Testis (tissue), 3 donors: Measurements from ENCODE around the gene CALU. TPM values are rescaled to one million over a fixed set of nuclear protein-coding genes. Genes with fewer than 3 reads are reported as not detected.

Source experiments
- DNase-seq: peaks from one replicate; pipeline ENCODE4 v3.0.0-alpha.2; 2019
- H3K27ac ChIP-seq, 2 donors: fragments of 200-600 bp; sonication (generic); one replicate each; pipeline ENCODE4 v1.5.1; 2019
- H3K27me3 ChIP-seq: fragments of 200-600 bp; sonication (generic); one replicate; pipeline ENCODE4 v1.5.1; 2019
- H3K36me3 ChIP-seq: fragments of 200-600 bp; sonication (generic); one replicate; pipeline ENCODE4 v1.5.1; 2017; ENCODE audit warnings: low read depth; ENCODE audit errors: missing control alignments
- H3K4me1 ChIP-seq: fragments of 200-600 bp; sonication (generic); one replicate; pipeline ENCODE4 v1.5.1; 2019
- H3K4me3 ChIP-seq, 2 donors: fragments of 200-600 bp; sonication (generic); one replicate each; pipeline ENCODE4 v1.5.1; 2017 to 2019
- H3K9me3 ChIP-seq: fragments of 200-600 bp; sonication (generic); one replicate; pipeline ENCODE4 v1.5.1; 2017
- CTCF ChIP-seq, 3 experiments: fragments of 450-650 bp in 2 of 3; fragments of 200-600 bp in 1 of 3; sonication (generic) in 1 of 3; IDR thresholded peaks; one replicate each; pipeline ENCODE4 v1.5.1; 2016 to 2019; ENCODE audit warnings: antibody characterized with exemption in 3 of 3, mild to moderate bottlenecking in 2 of 3, moderate library complexity in 1 of 3
- POLR2A ChIP-seq: fragments of 450-650 bp; IDR thresholded peaks from one replicate; pipeline ENCODE4 v1.6.1; 2017; ENCODE audit warnings: antibody characterized with exemption, mild to moderate bottlenecking, moderate library complexity
- WGBS, 2 donors: methylation state at CpG; one replicate each; pipeline ENCODE4 v1.1.5; 2018; 5-methylcytosine and 5-hydroxymethylcytosine counted together
- intact Hi-C: fragments of 100-400 bp; cut with DNase I; formaldehyde crosslinking; loops from one replicate; pipeline ENCODE4 v1.15.1; 2023; ENCODE audit warnings: low total_unique reads
- polyA plus RNA-seq: library from polyadenylated mRNA; stranded (reverse); fragments of 350-450 nt; fragmentation: Illumina TruSeq; extraction: RNeasy Lipid Tissue Mini Kit (QIAGEN cat#74804); gene quantifications from one replicate; pipeline ENCODE4 v1.2.3, GENCODE V29; 2014; ENCODE audit warnings: low read depth, low replicate concordance; ENCODE audit not compliant: insufficient read depth
- total RNA-seq, 2 donors: library from RNA; depleted of rRNA; stranded (reverse); fragments of >200 nt; gene quantifications; one replicate each; pipeline ENCODE4 v1.2.3, GENCODE V29; 2016

The CALU gene
- total and polyA plus RNA-seq, 3 donors from 2014 or later: 63.2 to 81.4 (median 63.4) TPM

GRCh38 chr7:128792471-128793180 lies 53.5 kb downstream of the CALU start:
- no peak overlapping the region for H3K4me3 ChIP-seq
- H3K27ac ChIP-seq: no peak overlapping the region
- TF ChIP-seq POLR2A (no peak), CTCF (IDR thresholded peaks at IDR 0.05) (no peak)
- H3K4me1 ChIP-seq: peaks cover 7% of the 10 kb centered on the region
- intact Hi-C loops: no loop called here
- H3K9me3 ChIP-seq: no peaks in the 10 kb centered on the region
- no peaks in the 10 kb centered on the region for H3K36me3 ChIP-seq
- H3K27me3 ChIP-seq: no peaks in the 10 kb centered on the region
- WGBS, 2 donors: 49 to 64% methylated on average over 10 of the region's 10 CpGs
- no peak for DNase-seq

- 95% methylated on average over 5 of the region's 5 CpGs for whole genome bisulfite sequencing, 2 donors
- TF ChIP-seq CTCF (IDR thresholded peaks at IDR 0.05): no peak
- TF ChIP-seq POLR2A: no peak
- intact Hi-C loops: no loop called here
- Histone ChIP-seq H3K36me3 (no peaks in the 10 kb centered on the region), H3K4me3 (no peak overlapping the region), H3K9me3 (no peaks in the 10 kb centered on the region), H3K27me3 (no peaks in the 10 kb centered on the region), H3K27ac (no peak overlapping the region), H3K4me1 (peaks cover 7% of the 10 kb centered on the region)
- DNase-seq: no peak
Measured at GRCh38 chr7:128793181-128793547, 54.0 kb downstream of the CALU start.

GRCh38 chr7:128794020-128794419 lies 54.9 kb downstream of the CALU start:
- Histone ChIP-seq H3K27ac (no peak overlapping the region), H3K36me3 (no peaks in the 10 kb centered on the region), H3K4me1 (peaks cover 7% of the 10 kb centered on the region), H3K4me3 (no peak overlapping the region), H3K9me3 (no peaks in the 10 kb centered on the region), H3K27me3 (no peaks in the 10 kb centered on the region)
- intact Hi-C loops: no loop called here
- 88 to 90% methylated on average over 3 of the region's 3 CpGs for WGBS, 2 donors
- no peak for DNase-seq
- no peak for TF ChIP-seq CTCF (IDR thresholded peaks at IDR 0.05)
- TF ChIP-seq POLR2A: no peak

- no peaks in the 10 kb centered on the region for H3K36me3 ChIP-seq
- no peak for DNase-seq
- no peak overlapping the region for H3K27ac ChIP-seq
- no peak overlapping the region for H3K4me3 ChIP-seq
- H3K9me3 ChIP-seq: no peaks in the 10 kb centered on the region
- no peaks in the 10 kb centered on the region for H3K27me3 ChIP-seq
- peaks cover 7% of the 10 kb centered on the region for H3K4me1 ChIP-seq
- TF ChIP-seq CTCF (IDR thresholded peaks at IDR 0.05) (no peak), POLR2A (no peak)
- intact Hi-C loops: no loop called here
- 95 to 98% methylated on average over 4 to 8 of the region's 8 CpGs for WGBS, 2 donors
Measured at GRCh38 chr7:128794436-128794835, 55.3 kb downstream of the CALU start.

- Histone ChIP-seq H3K9me3 (no peaks in the 10 kb centered on the region), H3K4me3 (no peak overlapping the region), H3K4me1 (peaks cover 7% of the 10 kb centered on the region), H3K27ac (no peak overlapping the region), H3K27me3 (no peaks in the 10 kb centered on the region), H3K36me3 (no peaks in the 10 kb centered on the region)
- intact Hi-C loops: no loop called here
- DNase-seq: no peak
- TF ChIP-seq POLR2A: no peak
- TF ChIP-seq CTCF (IDR thresholded peaks at IDR 0.05): no peak
- WGBS, 2 donors: 79 to 86% methylated on average over 4 of the region's 4 CpGs
Measured at GRCh38 chr7:128795129-128795528, 56.0 kb downstream of the CALU start.
